Stimulated activated CD8-positive, alpha-beta memory T cell treated with anti-CD3 and anti-CD28 coated beads, Interleukin-12 subunit alpha, Interleukin-12 subunit beta, amount 100 ng/mL, for 24 hours (primary cell): ENCODE results near the gene TFPT.

Experiments
- DNase-seq: peaks from one replicate; pipeline ENCODE4 v3.0.0-alpha.2; 2020; ENCODE audit errors: extremely low read depth

TFPT gene

DNA sequence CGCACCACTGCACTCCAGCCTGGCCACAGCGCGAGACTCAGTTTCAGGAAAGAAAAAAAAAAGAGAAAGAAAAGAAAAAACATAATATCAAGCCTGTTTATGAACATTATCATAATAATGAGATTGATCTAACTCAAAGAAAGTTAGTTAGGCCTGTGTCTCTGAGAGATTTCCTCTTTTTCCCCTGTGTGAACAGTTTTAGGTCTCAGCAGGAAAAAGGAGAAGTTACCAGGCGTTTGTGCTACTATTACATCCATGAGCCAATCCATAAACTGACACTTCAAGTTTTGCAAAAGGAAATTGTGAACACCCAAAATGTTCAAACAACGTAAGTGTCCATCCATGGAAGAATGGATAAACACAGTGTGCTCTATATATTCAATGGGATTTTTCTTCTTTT lies 38.1 kb downstream of the TFPT start:
- no peak for DNase-seq

GRCh38 chr19:54074851-54075250 lies 40.6 kb downstream of the TFPT start:
- DNase-seq, result no peak

- DNase-seq, result no peak
Measured at GRCh38 chr19:54073829-54074228, 41.6 kb downstream of the TFPT start.

DNA sequence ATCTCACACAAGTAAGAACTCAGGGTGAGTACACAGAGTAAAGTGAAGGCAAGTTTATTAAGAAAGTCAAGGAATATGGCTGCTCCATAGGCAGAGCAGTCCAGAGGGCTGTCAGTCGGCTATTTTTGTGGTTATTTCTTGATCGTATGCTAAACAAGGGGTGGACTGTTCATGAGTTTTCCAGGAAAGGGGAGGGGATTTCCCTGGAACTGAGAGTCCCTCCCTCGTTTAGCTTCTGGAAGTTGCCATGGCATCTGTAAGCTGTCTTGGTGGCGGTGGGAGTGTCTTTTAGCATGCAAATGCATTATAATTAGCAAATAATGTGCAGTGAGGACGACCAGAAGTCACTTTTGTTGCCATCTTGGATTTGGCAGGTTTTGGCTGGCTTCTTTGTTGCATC lies 46.0 kb downstream of the TFPT start:
- no peak for DNase-seq

DNA sequence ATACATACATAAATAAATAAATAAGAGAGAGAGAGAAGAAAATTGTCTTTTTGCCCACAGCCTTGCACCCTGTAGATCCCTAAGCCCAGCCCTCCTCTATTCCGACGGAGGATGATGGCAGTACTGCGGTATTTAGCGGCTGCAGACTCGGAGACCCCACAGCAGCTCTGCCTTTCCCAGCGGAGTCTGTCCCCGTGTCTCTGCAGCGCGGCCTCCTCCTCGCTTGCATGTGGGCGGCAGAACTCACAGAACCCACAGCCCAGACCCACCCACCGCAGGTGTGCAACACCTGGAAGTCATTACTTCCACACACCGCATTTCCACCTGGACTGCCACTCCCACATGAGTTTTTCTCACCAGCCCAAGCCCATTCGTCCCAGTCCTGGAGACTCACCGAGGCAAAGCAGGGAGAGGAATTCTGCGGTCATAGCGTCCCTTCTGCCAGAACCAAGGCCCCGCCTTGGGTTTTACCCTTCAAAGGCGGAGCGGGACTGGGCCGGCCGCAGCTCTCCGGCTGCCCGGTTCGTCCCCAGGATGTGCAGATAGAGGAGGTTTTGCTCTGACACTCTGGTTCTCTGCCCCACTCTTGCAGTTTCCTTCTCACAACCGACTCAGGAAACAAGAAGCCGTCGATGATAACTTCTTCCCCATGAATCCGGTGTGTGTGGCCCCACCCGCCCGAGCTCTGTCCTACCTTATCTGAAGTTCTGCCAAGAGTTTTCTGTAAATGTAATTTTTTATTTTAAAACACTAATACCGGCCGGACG lies 51.9 kb downstream of the TFPT start, which contains the start of gene VSTM1:
Gene VSTM1 (minus strand): TSS at position 548 of the 767 bp plus-strand sequence. CDS start 120 bp downstream, at position 428.
- no peak for DNase-seq

- no peak for DNase-seq
Measured at GRCh38 chr19:54062643-54063042, 52.8 kb downstream of the TFPT start.
